Fibroblast of skin of right biceps (primary cell): Measurements from ENCODE around the gene BARHL1.

Source experiments
- DNase-seq: peaks from one replicate; pipeline ENCODE4 v3.0.0-alpha.2; 2013

BARHL1 gene

DNA sequence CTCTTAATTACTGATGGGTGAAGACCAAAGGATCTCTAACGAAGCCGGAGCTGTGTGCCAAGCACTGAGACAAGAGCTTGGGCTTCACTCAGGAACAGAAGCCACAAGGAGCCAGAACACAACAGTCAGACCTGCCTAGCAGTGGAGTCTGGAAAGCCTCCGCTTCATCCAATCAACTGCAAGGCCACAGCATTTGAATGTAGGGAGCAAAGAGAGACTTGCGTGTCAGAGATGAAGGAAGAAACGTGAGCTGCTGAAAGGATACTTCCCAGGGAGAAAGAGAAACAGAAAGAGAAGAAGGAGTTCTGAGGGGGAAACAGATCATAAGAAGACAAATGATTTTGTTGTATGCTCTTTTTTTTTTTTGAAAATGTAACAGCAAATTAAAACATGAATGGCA, 43.9 kb downstream of the BARHL1 start:
- no peak for DNase-seq

GRCh38 chr9:132627106-132627505, 44.7 kb downstream of the BARHL1 start:
- DNase-seq = no peak

DNA sequence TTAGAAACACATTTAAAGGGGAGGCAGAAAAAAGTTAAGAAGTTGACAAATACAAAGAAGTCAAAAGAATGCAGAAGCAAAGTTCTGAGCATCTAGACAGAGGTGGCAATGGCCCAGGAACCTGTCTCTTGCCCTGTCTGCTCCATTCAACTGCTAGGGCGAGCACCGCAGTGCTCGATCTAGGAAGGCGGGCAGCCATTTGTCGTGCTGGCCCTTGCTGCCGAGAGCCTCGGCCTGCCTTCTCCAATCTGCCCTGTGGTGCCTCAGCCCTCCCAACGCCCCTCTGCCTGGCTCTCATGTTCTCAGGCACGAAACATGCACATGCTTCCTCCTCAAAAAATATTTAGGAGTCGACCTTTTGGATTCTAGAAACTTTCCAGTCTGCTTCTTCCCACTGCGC, 45.2 kb downstream of the BARHL1 start:
- DNase-seq = no peak

DNA sequence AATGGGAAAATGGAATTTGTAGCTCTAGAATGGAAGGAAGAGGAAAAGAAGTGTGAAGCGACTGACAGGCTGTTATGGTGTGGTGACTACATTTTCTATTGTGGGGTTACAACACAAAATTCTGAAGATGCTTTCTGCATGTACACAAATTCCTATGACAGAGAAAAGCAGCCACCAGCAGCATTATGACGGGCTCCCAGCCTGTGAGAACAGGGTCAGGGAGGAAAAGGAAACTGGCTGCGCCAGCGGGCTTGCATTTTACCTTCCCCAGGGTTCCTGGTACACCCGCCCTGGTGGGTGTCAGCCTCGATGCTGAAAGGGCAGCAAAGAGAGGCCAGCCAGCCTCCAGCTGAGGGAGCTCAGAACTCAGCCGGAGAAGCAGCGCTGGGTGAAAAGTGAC, 46.3 kb downstream of the BARHL1 start:
- DNase-seq = peak; percentile 7

GRCh38 chr9:132630116-132630515, 47.7 kb downstream of the BARHL1 start:
- DNase-seq = no peak

DNA sequence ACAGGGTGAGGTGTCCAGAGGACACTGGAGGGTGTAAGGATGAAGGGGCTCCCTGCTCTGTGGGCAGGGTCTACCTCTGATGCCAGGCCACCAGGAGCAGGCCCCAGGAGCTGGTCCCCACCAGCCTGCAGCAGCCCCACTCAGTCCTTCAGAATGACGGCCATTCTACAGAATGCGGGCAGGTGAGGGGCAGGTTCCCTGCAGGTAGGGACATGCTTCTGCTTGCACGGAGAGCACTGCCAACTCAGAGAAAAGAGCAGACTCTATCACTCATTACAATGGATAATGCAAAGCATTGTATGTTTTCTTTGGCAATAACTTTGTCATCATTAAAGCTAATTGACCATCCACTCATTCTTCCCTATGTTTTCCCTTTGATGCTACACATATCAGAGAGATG, 48.4 kb downstream of the BARHL1 start:
- no peak for DNase-seq

DNA sequence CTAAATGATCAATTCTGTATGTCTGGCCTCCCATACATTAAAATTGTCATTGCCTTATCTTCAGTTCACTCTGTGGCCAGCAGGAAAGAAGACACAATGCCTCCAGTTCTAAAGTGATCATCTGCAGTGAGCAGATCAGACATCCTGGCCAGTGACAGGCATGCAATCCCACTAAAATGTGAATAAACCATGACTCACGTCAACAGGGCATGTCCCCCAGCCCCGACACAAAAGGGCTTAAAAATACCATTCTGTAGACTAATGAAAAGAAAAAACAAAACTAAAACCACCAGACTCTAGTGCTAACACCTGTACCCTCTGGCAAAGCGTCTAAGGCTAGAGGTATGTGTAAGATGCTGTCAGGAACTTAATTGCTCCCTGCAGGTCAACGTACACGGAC, 48.9 kb downstream of the BARHL1 start:
- DNase-seq = peak; percentile 84

GRCh38 chr9:132631685-132632084, 49.3 kb downstream of the BARHL1 start:
- no peak for DNase-seq

DNA sequence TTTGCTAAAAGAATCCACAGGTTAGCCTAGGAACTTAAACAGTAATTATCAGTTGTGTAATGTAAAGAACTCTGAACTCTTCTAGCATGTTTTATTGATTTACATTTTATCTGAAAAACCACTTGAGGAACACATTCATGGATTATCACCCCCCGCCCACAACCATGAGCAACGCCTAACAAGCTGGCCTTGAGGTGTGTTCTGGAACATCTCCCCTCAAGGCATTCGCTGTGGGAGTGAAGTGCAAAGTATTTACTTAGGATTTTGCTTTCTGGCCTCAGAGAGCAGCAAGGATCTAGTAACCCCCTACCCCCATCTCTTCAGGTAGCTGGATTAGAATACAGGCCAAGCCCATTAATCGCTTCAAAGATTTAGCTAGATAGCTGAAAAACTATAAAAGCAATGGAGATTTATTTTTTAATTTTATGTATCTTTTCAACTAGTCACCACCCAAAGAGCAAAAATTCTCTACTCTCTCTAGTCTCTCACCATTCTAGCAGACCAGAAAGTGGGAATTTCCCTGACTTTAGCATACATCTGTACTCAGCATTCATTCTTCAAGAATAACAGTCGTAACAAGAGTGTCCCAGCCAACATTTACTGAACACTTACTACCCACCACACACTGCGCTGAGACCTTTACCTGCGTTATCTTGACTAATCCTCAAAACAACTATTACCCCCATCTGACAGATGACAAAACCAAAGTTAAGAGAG, 50.2 kb downstream of the BARHL1 start:
- DNase-seq = no peak

- DNase-seq = no peak
These were observed 51.9 kb downstream of the BARHL1 start for GRCh38 chr9:132634327-132634726.

DNA sequence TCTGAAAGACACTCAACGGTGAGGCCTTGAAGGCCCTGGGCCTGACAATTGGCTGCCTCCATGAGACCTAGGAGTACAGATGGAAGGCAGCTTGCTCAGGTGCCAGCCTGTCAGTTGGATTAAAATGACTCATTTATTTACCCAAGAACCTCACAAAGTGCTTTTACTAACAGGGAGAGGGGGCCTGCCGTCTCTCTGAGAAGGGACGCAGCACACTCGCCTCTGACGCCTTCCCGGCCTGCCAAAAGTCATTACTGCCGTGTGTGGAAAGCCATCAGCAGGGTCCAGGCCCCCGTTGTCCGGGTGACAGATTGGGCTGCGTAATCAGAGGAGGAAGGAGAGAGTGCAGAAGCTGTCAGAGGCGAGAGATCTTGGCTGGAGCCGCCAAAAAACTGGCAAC, 54.9 kb downstream of the BARHL1 start:
- no peak for DNase-seq

DNA sequence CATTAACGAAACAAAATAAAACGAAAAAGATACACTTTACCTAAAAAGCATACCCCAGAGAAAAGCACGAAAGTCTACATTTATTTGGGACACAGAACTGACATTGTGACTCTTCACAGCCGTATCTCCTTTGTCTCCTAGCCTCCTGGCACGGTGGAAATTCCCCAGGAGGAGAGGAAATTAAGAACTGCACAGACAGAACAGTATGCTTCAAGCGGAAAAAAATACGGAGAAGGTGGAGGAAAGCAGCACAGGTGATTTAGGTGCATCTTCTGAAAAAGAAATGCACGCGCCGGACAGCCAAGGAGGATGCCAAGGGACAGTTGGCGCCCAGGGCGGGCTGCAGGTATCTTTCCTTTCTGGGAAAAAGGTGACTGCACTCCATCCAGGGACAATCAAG, 55.4 kb downstream of the BARHL1 start:
- DNase-seq = no peak

GRCh38 chr9:132638240-132638639, 55.8 kb downstream of the BARHL1 start:
- peak; percentile 48 for DNase-seq

- DNase-seq = no peak
These were observed 56.9 kb downstream of the BARHL1 start for GRCh38 chr9:132639322-132639721.
